HG03520 (cell line): Measurements from ENCODE around the gene RBM10.

Source experiments
- ATAC-seq: cut with Tn5 transposase; IDR thresholded peaks from one replicate; pipeline ENCODE4 v1.9.1; 2021; ENCODE audit warnings: mild to moderate bottlenecking, moderate library complexity; ENCODE audit not compliant: unreplicated experiment

The RBM10 gene

DNA sequence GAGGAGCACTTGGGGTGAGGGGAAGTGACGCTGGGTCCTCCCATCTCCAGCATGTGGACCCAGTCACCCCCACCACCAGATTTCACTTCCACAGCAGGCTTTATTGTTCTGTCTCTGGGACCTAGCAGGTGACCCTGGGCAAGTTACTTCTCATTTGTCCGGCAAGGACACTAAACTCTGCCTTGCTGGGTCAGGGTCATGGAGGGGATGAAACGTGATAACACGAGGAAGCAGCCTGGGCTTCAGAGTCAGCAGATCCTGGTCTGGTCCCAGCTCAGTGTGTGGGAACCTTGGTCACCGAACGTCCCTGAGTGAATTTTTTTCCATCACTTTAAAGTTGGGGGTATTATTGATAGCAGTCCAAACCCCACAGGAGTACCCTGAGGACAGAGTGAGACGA, 52.5 kb downstream of the RBM10 start:
- no peak for ATAC-seq

DNA sequence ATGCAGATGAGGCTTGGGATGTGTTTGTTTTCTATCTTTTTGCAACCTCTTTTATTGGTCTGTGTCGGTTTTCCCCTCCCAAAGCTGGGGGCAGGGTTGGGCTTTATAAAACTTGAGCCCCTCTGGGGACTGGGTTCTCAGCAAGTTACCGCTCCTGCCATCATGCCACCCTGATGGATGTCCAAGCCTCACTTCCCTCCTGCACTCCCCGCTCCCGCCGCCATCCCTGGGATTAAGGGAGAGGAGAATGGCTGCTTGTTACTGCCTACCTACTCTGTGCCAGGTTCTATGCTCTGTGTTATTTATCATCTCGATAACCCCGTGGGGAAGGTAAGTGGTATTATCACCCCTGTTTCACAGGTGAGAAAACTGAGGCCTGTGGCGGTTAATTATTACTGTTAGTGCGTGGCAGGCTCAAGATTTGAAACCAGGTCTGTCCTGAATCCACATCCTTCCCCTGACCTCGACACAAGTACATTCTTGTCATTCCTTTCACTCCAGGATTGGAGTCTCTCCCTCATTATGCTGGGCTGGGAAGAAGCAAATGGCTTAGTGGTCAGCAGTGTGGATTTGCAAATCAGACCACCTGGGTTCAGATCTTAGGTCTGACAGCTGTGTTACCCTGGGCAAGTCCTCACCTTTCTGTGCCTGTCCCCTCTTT, 53.1 kb downstream of the RBM10 start:
- ATAC-seq: no peak

DNA sequence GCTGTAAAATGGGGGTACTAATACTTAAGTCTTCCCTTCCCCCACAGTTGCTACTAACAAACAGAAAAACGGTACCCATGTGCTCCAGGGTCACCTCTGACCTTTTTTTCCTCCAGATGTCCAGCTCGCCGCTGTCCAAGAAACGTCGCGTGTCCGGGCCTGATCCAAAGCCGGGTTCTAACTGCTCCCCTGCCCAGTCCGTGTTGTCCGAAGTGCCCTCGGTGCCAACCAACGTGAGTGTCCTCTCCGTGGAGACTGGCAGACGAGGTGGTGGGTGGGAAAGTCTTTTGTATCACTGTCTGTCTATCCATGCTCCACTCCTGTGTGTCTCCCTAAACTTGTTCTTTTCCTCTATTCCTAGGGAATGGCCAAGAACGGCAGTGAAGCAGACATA, 53.7 kb downstream of the RBM10 start:
- ATAC-seq: no peak

DNA sequence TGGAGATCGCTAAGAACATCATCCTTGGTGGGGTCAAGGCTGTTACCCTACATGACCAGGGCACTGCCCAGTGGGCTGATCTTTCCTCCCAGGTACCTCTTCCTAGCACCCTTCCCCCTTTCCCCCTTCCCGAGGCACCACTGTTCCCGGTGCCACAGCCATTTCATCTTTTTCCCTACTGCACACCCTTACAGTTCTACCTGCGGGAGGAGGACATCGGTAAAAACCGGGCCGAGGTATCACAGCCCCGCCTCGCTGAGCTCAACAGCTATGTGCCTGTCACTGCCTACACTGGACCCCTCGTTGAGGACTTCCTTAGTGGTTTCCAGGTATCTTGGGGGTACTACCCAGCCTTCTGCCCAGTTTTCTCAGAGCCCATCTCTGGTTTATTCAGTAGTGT, 54.3 kb downstream of the RBM10 start:
- ATAC-seq: no peak

DNA sequence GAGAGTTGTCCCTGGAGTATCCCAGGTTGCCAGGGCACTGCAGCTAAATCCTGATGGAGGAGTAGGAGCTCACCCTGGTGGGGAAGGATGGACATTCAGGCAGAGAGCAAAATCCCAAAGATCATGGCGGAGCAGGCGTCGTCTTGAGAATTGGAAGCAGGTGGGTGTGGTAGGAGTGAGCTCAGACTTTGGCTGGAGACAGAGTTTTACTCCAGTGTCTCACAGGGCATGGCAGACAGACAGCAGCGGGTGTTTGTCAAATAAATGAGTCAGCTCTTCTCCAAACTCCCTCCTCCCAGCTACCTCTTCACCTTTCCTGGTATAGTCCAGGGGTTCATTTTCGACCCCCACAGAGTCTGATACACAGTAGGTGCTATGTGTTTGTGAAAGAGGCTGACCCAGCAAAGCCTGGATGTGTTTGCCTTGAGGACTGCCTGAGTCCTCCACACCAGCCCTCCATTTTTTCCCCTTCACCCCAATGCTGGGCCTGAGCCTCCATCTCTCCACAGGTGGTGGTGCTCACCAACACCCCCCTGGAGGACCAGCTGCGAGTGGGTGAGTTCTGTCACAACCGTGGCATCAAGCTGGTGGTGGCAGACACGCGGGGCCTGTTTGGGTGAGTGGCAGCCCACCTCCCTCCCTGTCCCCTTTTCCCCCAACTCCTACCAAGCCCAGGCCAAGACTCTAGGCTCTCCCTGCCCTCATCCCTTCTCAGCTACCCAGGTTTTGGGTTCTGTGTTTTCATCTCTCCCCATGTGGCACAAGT, 55.5 kb downstream of the RBM10 start:
- ATAC-seq: no peak

DNA sequence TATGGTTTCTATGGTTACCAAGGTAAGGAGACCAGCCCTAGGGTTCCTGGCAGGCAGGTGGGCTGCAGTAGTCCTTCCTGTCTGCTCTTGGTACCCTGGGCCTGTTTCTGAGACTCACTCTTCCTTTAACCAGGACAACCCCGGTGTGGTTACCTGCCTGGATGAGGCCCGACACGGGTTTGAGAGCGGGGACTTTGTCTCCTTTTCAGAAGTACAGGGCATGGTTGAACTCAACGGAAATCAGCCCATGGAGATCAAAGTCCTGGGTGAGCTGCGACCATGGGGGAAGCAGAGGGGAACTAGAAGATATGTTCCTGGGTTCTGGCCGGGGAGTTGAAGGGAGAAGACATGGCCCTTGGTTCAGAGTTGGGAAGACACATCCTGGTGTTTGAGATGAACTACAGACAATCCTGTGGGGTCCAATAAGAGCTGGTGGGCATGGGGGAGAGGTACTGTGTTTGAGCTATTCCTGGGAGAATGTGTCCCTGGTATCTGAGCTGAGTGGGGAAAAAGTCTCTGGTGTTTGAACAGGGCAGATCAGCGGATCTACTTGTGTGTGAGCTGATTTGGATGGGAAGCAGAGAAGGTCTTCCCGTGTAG, 56.4 kb downstream of the RBM10 start:
- ATAC-seq: no peak

DNA sequence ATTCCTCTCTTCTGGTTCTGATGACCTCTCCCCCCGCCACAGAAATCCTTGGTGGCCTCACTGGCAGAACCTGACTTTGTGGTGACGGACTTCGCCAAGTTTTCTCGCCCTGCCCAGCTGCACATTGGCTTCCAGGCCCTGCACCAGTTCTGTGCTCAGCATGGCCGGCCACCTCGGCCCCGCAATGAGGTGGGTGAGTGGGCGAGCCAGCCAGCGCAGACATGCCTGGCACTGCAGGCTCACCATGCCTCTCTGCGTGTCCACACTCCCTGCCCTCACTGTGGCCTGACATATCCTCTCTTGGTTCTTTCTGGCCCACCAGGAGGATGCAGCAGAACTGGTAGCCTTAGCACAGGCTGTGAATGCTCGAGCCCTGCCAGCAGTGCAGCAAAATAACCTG, 57.3 kb downstream of the RBM10 start:
- no peak for ATAC-seq

DNA sequence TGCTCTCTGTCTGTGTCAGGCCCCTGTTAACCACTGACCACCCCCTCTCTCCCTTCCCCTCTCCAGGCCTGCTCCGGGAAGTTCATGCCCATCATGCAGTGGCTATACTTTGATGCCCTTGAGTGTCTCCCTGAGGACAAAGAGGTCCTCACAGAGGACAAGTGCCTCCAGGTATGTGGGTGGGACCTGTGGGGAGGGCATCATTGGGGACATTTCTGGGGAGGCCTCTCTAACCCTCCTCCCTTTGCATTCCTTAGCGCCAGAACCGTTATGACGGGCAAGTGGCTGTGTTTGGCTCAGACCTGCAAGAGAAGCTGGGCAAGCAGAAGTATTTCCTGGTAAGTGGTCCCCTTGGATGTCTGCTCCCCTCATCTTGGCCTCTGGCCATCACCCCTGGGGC, 57.9 kb downstream of the RBM10 start:
- ATAC-seq: no peak

DNA sequence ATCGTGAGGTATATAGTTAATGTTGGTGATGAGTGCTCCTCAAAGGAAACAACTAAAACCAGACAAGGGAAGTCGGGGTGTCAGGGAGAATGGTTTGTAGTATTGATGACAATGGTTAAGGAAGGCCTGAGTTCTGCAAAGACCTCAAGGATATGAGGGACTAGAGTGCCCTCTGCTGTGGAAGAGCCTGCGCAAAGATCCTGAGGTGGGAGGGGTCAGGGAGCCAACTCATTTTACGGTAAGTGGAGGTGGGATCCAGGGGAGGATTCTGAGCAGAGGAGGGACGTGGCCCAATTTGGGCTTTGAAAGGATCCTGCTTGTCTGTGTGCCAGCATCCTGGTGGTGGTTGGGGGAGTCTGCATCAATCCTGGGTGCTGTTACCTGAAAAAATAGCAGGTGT, 59.9 kb downstream of the RBM10 start:
- no peak for ATAC-seq

DNA sequence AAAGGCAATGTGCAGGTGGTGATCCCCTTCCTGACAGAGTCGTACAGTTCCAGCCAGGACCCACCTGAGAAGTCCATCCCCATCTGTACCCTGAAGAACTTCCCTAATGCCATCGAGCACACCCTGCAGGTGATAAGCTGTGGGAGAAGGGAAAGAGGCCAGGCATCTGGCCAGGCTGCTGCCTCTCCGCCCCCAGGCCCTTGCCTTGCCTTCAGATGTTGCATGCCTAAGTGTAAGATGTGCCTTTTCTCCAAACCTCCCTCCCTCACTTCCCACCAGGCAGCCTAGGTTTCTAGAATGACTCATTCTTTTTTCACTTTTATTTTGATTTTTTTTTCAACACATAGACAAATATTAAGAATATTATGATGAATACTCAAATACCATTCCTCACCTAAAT, 61.3 kb downstream of the RBM10 start:
- ATAC-seq: no peak

DNA sequence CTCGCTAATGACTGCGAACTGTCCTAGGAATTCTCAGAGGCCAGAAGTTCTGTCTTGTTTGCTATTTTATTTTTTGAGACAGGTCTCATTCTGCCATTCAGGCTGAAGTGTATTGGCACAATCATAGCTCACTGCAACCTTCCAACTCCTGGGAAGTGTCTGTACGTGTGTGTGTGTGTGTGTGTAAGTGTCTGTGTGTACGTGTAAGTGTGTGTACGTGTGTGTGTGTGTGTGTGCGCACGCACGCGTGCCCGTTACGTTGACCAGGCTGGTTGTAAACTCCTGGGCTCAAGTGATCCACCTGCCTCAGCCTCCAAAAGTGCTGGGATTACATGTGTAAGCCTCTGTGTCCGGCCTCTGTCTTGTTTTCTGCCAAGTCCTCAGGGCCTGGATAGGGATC, 63.1 kb downstream of the RBM10 start:
- no peak for ATAC-seq

DNA sequence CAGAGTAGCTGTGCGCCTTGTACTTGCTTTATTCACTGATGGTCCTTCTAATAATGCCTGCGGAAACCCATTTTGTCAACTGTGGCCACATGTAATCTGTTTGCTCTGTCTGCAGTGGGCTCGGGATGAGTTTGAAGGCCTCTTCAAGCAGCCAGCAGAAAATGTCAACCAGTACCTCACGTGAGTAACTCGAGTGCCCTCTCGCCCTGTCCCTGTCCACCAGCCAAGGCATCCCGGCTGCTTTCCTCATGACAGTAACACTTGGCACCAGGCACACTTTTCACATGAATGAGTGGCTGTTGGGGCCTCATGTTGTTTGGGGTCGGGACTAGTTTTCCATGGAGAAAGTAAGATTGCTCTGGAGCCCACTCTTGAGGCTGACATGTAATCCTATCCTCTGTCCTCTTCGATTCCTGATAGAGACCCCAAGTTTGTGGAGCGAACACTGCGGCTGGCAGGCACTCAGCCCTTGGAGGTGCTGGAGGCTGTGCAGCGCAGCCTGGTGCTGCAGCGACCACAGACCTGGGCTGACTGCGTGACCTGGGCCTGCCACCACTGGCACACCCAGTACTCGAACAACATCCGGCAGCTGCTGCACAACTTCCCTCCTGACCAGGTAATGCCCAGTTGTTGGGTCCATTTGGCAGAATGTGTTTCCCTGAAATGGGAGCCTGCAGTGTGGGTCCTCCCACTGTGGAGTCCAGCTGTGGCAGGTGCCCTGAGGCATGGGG, 64.7 kb downstream of the RBM10 start:
- no peak for ATAC-seq

DNA sequence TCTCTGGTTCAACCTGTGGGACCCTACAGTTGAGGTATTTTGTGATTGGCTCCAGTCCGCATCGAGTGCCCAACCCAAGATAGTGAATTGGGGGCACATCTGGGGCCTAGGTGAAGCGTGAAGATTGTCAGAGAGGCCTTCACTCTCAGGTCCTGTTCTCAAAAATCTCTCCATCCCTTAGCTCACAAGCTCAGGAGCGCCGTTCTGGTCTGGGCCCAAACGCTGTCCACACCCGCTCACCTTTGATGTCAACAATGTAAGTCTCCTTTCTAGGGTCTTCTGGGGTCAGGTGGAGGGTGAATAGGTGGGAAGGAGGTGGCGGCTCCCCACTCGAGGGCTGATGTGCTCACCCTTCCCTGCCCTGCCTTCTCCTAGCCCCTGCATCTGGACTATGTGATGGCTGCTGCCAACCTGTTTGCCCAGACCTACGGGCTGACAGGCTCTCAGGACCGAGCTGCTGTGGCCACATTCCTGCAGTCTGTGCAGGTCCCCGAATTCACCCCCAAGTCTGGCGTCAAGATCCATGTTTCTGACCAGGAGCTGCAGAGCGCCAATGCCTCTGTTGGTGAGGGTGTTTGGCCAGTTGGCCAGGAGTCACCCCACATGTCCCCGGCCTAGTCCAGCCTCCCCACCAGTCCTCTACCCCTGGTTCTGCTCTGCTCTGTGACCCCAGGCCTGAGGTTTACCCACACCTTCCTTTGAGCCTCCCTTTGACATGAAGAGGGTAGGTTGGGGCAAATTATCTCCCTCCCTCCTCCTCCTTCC, 65.8 kb downstream of the RBM10 start:
- no peak for ATAC-seq

DNA sequence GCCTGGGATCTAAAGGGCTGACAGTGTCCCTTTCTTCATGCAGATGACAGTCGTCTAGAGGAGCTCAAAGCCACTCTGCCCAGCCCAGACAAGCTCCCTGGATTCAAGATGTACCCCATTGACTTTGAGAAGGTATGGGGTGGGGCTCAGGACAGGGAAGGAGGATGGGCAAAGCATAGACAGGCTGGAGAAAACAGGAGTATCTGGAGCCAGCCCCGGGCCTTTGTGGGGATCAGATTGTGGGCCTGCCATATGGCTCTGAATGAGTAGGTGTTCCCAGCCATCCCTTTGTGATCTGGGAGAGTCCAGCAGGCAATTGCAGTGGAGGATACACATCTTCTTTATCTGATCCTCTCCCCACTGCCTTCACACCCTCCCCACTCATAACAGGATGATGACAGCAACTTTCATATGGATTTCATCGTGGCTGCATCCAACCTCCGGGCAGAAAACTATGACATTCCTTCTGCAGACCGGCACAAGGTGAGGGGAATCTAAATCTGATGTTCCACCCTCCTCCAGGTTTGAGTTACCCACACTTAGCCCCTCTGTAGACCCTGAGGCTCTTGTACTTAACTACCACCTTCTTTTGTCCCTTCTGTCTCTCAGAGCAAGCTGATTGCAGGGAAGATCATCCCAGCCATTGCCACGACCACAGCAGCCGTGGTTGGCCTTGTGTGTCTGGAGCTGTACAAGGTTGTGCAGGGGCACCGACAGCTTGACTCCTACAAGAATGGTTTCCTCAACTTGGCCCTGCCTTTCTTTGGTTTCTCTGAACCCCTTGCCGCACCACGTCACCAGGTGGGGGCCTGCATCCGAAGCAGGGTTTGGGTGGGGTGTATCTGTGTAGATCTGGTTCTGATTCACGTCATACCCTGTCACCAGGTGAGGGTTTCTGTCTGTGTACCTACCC, 67.6 kb downstream of the RBM10 start:
- no peak for ATAC-seq

DNA sequence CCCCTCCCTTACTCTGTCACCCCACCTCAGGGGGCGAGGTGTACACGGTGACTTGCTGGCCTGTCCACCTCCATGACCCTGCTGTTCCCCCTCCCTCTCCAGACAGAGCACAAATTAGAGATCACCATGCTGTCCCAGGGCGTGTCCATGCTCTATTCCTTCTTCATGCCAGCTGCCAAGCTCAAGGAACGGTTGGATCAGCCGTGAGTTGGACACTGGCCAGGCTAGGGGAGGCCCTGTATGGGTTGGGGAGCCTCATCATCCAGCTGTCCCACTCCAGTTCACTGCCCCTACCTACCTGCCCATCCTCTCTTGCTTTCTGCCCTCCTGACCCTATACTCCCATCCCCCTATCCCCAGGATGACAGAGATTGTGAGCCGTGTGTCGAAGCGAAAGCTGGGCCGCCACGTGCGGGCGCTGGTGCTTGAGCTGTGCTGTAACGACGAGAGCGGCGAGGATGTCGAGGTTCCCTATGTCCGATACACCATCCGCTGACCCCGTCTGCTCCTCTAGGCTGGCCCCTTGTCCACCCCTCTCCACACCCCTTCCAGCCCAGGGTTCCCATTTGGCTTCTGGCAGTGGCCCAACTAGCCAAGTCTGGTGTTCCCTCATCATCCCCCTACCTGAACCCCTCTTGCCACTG, 69.5 kb downstream of the RBM10 start:
- no peak for ATAC-seq

DNA sequence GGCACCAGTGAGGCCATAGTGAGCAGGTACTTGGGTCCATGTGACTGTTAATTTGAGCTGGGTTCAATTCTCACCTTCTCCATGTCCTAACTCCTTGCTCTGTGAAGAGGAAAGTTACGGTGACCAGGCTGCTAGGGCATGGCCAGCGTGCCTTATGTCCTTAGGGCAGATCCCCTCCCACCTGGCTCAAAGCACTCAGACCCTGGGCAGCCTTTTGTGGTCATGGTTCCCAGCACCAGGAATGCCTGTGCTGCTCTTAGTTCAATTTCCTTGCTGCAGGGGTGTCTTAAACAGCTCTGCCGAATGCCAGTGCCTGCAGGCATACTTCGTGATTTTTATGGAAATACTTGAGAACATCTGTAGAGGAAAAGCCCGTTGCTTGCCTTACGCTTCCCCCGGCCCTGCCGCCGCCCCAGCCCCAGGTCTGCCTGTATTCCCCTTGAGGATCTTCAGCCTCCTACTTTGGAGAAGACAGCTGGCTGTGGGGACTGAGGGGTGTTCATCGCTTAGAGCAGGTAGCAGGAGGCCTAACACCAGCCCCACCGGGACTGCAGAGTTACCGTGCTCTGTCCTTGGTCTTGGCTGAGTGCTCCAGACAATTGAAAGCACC, 70.4 kb downstream of the RBM10 start:
- no peak for ATAC-seq

DNA sequence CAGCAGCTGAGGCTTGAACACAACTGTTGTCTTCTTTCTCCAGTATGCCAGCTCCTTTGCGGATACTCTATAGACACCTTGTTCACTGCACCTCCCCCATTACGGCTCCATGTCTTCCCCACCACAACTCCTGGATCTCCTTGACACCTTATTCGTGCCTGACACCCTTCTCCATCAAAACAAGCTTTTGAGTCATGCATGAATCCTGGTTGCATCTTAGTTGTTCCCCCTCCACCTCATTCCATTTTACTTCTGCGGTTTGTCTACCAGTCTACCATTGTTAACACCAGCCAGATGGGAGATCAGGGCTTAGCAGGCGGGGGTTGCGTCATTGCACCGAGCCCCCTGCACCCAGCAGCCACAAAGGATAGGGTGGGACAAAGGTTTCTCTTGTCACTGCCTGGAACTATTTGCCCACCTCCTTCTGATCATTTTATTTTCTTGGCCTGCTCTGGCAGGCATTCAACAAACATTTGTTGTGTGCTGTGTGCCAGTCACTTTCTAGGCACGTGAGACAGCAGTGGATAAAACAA, 71.4 kb downstream of the RBM10 start:
- ATAC-seq: no peak

DNA sequence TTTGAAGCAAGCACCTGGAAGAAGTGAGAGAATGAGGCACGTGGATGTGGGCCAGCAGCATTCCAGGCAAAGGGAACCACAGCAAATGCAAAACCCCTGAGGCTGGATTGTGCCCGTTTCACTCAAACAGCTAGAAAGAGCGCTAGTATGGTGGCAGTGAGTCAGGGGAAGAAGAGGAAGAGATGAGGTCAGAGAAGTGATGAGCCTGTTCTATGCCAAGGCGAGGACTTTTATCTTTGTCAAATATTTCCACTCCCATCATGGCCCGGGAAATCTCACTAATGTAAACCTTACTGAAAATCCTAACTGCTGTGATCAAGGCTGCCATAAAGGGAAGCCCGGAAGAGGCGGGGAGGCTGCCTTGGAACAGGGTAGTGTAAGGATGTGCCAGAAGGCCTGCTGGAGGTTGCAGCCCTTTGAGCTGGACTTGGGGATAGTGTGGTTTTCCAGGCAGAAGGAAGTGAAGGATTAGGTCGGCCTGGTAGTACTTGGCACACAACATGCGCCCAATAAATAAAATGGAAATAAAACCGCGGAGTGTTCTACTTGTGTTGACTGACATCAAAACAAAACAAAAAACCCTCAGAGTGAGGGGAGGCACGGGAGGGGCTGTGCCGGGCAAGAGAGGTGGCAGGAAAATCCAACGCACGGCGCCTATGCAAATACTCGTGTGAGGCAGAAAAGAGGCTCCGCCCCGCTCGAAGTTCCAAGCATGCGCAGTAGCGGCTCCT, 72.3 kb downstream of the RBM10 start:
- no peak for ATAC-seq
